Measurements from ENCODE around the gene NHLRC2.

DNA sequence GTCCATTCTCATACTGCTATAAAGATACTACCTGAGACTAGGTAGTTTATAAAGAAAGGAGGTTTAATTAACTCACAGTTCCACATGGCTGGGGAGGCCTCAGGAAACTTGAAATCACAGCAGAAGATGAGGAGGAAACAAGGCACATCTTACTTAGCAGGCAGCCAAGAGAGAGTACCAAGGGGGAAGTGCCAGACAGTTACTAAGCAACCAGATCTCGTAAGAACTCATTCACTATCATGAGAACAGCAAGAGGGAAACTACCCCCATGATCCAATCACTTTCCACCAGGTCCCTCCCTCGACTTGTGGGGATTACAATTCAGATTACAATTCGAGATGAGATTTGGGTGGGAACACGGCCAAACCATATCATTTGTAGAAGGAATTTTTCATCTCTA lies 36.3 kb downstream of the NHLRC2 start:
- TF ChIP-seq, protein P1, sequence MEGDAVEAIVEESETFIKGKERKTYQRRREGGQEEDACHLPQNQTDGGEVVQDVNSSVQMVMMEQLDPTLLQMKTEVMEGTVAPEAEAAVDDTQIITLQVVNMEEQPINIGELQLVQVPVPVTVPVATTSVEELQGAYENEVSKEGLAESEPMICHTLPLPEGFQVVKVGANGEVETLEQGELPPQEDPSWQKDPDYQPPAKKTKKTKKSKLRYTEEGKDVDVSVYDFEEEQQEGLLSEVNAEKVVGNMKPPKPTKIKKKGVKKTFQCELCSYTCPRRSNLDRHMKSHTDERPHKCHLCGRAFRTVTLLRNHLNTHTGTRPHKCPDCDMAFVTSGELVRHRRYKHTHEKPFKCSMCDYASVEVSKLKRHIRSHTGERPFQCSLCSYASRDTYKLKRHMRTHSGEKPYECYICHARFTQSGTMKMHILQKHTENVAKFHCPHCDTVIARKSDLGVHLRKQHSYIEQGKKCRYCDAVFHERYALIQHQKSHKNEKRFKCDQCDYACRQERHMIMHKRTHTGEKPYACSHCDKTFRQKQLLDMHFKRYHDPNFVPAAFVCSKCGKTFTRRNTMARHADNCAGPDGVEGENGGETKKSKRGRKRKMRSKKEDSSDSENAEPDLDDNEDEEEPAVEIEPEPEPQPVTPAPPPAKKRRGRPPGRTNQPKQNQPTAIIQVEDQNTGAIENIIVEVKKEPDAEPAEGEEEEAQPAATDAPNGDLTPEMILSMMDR (conservative IDR thresholded peaks at IDR 0.05; ENCODE audit: low read depth in 2 of 2), result no peak
- TF ChIP-seq, protein P2, sequence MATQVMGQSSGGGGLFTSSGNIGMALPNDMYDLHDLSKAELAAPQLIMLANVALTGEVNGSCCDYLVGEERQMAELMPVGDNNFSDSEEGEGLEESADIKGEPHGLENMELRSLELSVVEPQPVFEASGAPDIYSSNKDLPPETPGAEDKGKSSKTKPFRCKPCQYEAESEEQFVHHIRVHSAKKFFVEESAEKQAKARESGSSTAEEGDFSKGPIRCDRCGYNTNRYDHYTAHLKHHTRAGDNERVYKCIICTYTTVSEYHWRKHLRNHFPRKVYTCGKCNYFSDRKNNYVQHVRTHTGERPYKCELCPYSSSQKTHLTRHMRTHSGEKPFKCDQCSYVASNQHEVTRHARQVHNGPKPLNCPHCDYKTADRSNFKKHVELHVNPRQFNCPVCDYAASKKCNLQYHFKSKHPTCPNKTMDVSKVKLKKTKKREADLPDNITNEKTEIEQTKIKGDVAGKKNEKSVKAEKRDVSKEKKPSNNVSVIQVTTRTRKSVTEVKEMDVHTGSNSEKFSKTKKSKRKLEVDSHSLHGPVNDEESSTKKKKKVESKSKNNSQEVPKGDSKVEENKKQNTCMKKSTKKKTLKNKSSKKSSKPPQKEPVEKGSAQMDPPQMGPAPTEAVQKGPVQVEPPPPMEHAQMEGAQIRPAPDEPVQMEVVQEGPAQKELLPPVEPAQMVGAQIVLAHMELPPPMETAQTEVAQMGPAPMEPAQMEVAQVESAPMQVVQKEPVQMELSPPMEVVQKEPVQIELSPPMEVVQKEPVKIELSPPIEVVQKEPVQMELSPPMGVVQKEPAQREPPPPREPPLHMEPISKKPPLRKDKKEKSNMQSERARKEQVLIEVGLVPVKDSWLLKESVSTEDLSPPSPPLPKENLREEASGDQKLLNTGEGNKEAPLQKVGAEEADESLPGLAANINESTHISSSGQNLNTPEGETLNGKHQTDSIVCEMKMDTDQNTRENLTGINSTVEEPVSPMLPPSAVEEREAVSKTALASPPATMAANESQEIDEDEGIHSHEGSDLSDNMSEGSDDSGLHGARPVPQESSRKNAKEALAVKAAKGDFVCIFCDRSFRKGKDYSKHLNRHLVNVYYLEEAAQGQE (IDR thresholded peaks at IDR 0.05; ENCODE audit: unreplicated experiment), result no peak
- TF ChIP-seq EZH2 (IDR thresholded peaks at IDR 0.05; ENCODE audit: low read depth, unreplicated experiment) (no peak), POLR2AphosphoS5 (IDR thresholded peaks at IDR 0.05; ENCODE audit: low read depth) (no peak), ZNF331 (CRISPR knock-in tag; IDR thresholded peaks at IDR 0.05; ENCODE audit: low read depth) (no peak), CREB1 (CRISPR knock-in tag; IDR thresholded peaks at IDR 0.05; ENCODE audit: low read depth) (no peak), EZH2phosphoT487 (IDR thresholded peaks at IDR 0.05; ENCODE audit: unreplicated experiment) (no peak), JUNB (IDR thresholded peaks at IDR 0.05; ENCODE audit: unreplicated experiment) (no peak)
- TF ChIP-seq, protein P3, sequence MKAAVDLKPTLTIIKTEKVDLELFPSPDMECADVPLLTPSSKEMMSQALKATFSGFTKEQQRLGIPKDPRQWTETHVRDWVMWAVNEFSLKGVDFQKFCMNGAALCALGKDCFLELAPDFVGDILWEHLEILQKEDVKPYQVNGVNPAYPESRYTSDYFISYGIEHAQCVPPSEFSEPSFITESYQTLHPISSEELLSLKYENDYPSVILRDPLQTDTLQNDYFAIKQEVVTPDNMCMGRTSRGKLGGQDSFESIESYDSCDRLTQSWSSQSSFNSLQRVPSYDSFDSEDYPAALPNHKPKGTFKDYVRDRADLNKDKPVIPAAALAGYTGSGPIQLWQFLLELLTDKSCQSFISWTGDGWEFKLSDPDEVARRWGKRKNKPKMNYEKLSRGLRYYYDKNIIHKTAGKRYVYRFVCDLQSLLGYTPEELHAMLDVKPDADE (IDR thresholded peaks at IDR 0.05), result no peak

Measured in GM23338 (cell line).